IPS-18c (cell line): Measurements from ENCODE around the gene RDH11.
"Not testable (repeated sequence)": the region's sequence is repeated elsewhere in the genome, so short reads cannot be mapped to it uniquely, and the experiment has no call there.

Source experiments
- H3K4me3 ChIP-seq: 2 replicates; pipeline ENCODE4 v1.7.0; 2013; ENCODE audit warnings: low read depth, mild to moderate bottlenecking, low read length, moderate library complexity; ENCODE audit not compliant: insufficient read depth
- H3K9me3 ChIP-seq: one replicate; pipeline ENCODE4 v1.6.1; 2013; ENCODE audit warnings: mild to moderate bottlenecking, low read length, moderate library complexity; ENCODE audit not compliant: control insufficient read depth, insufficient read depth

The RDH11 gene, protein sequence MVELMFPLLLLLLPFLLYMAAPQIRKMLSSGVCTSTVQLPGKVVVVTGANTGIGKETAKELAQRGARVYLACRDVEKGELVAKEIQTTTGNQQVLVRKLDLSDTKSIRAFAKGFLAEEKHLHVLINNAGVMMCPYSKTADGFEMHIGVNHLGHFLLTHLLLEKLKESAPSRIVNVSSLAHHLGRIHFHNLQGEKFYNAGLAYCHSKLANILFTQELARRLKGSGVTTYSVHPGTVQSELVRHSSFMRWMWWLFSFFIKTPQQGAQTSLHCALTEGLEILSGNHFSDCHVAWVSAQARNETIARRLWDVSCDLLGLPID

DNA sequence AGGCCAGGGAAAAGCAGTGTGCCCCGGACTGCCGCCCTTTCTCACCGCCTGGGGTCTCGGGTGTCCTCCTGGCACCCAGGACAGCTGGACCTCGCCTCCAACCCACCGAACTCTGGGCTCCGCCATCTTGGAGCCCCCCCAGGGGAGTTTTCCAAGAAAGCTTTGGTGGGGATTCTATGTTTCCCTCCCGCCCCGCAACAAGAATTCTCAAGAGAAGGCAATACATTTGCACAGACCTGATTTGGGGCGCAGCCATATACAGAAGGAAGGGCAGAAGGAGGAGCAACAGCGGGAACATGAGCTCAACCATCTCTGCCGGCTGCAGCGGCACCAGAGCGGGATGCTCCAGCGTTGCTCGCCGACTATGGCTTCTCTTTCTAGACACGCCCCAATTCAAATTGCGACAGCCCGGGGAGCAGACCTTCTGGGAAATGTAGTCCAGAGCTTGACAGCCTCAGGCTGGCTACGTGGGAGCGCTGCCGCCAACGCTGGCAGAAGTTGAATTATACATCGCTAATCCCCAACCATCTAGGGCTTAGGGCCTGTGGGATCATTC lies at the start of gene RDH11:
RDH11 (minus strand) TSS at position 371 of the 556 bp plus-strand sequence; CDS start at position 310, 61 bp downstream.
- H3K4me3 ChIP-seq, result peak within 1 kb of the TSS; percentile 100
- H3K9me3 ChIP-seq, result peaks cover 6% of the 10 kb centered on the region

DNA sequence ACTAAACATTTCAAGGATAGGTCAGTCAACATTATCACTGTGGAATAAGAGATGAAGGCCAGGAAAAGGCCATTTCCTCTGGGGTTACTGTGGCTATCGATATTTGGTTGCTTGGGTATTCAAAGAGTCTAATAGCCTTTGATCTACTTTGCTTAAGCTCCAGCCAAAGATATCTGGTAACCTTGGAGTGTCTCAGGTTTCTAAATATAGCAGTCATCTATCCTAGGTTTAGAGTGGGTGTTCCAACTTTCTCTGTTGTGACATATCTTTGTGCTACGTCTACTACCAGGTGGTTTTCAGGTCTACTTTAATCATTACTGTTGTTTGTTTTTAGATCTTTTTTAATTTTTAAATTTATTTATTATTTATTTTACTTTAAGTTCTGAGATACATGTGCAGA lies 48.5 kb upstream of the RDH11 start:
- no peak overlapping the region for H3K4me3 ChIP-seq
- H3K9me3 ChIP-seq, result peaks cover 4% of the 10 kb centered on the region

DNA sequence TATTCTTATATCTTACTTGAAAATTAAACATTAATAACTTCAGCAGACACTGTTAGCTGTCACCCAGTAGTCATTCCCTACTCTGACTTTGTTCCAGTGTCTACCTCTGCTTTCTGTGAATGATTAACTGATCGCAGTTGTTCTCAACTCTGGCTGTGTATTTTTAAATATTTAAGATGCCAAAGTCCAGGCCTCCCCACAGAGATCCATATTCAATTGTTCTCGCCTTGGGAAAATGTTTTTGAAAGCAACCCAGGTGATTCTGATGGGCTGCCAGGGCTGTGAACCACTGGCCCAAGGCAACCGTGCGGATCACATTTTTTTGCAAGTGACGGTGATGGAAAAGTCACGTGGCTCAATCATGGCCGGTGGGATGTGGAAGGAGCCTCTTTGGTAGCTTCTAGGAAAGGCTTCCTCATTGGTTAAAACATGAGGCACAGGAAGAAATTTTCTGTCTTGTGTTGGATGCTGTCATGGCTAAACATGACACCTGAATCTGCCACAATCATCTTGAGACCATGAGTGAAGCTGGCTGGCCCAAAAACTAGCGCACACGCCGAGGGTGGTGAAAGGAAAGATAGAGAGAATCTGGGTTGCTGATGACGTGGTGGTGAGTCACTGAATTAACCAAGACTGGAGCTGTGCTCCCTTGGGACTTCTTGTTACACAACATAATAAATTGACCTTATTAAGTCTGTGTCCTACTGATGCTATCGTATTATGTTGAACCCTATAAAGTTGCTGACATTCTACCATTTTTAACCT lies 43.4 kb upstream of the RDH11 start:
- no peak overlapping the region for H3K4me3 ChIP-seq
- no peaks in the 10 kb centered on the region for H3K9me3 ChIP-seq

DNA sequence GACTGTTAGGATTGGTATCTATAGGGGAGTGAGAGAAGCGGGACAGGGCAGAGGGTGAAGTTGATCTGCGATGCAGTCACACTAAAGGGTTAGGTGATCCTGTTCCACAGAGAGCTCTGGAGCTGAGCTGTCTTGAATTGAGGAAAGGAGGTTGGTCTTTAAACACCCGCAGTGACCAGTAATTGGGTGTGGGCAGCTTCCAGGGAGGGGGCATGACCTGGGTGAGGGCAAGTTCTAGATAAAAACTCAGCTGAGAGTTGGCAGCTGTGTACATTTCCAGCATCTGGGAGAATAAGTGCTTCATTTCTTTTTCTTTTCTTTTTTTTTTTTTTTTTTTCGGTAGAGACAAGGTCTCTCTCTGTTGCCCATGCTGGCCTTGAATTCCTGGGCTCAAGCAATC lies 41.2 kb upstream of the RDH11 start:
- H3K4me3 ChIP-seq, result no peak overlapping the region
- H3K9me3 ChIP-seq, result no peaks in the 10 kb centered on the region

DNA sequence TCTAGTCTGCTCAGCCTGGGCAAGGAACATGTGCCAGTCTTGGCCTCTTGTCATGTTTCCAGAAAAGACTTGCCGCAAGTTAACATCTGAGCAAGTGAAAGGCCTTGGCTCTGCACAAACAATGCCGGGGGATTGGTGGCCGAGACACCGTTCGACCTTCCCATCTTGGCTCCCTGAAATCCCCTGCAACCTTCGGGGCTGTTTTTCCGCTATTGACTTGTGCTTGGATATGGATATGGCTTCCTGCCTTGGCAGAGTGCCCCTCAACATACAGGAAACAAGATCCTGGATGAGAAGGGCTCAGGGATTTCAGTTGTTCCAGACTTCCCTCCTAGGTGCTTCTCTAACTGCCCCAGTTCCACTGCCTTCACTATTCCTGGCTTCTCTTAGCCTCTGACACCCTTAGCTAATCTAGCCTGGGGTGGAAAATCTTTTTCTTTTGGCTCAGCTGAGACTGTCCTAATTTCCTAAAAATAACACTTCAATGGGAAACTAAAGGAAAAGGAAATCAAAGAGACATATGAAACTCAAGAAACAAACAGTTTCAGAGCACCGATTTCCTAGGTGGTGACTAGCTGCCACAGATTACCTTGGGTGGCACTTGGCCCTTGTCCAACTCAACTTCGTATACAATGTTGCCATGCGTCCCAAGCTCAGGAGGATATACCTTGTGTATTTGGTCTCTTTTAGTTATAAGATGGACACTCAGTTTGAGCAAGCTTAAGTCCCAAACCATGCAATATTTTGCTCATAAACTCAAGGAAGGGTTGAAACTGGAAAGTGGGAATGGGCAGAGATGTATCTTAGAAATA lies 40.0 kb upstream of the RDH11 start:
- no peaks in the 10 kb centered on the region for H3K9me3 ChIP-seq
- no peak overlapping the region for H3K4me3 ChIP-seq

DNA sequence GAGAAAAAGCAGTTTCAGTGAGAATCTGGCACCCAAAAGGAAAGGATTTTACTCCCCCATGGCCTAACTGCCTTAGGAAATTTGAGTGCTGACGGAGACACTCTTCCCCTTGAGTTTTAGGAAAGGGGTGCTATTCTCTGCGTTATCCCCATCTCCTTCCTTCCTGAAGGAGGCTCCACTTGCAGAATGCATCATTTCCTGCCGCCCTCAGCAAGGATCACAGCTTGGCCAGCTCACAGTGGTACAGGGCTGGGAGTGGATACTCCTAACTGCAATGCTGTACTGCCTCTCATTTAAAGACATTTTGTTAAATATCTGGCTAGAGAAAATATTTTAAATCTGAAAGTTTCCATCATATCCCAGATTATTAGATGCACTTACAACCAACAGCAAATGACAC lies 39.1 kb upstream of the RDH11 start:
- Histone ChIP-seq H3K9me3 (no peaks in the 10 kb centered on the region), H3K4me3 (no peak overlapping the region)

DNA sequence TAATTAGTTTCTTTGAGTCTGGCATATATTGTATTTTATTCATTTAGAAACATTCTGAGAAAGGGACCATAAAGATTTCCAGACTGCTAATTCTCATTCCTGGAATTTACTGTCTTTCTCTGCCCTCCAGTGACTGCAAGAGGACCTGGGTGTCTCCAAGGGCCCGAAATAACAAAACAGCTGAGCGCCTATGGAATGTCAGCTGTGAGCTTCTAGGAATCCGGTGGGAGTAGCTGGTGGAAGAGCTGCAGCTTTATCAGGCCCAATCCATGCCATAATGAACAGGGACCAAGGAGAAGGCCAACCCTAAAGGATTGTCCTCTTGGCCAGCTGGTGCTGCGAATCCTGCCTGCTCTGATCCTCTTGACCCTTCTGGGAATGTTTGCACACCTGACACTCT lies 38.1 kb upstream of the RDH11 start:
- Histone ChIP-seq H3K4me3 (no peak overlapping the region), H3K9me3 (no peaks in the 10 kb centered on the region)

DNA sequence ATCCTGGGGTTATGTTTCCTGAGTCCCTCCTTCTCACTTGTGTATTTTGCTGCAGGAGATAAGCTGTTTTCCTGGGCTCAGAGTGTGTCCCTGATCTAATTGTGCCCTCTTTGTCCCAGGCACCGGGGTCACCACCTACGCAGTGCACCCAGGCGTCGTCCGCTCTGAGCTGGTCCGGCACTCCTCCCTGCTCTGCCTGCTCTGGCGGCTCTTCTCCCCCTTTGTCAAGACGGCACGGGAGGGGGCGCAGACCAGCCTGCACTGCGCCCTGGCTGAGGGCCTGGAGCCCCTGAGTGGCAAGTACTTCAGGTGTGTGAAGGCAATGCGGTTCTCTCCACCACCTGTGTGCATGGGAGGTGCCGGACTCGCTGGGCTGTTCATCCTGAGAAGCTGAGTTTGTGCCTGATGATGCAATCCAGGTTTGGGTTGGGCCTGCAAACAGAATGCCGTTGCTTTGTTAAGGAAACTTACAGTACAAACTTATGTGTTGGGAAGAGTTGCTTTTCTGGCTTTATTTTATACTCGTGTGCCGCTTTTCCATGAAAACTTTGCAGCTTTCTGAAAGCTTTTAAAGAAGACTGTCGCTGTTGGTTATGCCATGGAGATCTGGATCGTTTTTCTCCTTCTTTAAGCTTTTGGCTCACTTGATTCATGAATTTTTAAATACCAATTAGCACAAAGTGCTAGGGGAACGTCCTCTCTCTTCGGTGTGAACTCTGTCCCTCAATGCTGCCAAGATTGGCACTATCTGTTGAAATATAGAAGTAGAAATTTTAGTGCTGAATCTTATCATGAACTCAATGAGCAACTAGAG lies 33.7 kb upstream of the RDH11 start:
- Histone ChIP-seq H3K9me3 (no peaks in the 10 kb centered on the region), H3K4me3 (peak overlapping the region; percentile 5; the same call in 1 of the 2 replicates)

DNA sequence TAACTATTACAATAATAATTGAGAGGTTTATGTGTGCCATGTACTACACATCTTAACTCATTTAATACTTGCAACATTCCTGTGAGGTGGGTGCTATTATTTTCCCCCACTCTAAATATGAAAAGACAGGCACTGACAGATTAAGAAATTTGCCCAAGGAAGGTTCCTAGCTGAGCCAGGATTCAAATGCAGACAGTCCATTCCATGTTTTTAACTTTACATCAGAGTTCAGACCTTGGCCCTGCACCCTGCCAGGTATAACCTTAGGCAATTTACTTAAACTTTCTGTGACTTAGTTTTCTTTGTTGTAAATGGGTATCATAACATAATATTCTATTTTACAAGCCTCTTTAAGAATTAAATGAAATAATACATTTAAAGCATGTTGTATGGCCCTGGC lies 32.7 kb upstream of the RDH11 start:
- Histone ChIP-seq H3K4me3 (no peak overlapping the region), H3K9me3 (no peaks in the 10 kb centered on the region)

DNA sequence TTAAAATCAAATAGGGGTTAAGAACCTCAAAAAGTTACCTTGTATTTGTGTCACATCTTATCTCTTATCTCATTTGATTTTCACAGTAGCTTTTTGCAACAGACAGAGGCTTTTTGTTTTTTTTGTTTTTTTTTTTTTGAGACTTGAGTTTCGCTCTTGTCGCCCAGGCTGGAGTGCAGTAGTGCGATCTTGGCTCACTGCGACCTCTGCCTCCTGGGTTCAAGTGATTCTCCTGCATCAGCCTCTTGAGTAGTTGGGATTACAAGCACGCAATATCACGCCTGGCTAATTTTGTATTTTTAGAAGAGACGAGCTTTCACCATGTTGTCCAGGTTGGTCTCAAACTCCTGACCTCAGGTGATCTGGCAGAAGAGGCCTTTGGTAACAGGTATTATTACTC lies 31.8 kb upstream of the RDH11 start:
- H3K9me3 ChIP-seq, result no peaks in the 10 kb centered on the region
- H3K4me3 ChIP-seq, result no peak overlapping the region

DNA sequence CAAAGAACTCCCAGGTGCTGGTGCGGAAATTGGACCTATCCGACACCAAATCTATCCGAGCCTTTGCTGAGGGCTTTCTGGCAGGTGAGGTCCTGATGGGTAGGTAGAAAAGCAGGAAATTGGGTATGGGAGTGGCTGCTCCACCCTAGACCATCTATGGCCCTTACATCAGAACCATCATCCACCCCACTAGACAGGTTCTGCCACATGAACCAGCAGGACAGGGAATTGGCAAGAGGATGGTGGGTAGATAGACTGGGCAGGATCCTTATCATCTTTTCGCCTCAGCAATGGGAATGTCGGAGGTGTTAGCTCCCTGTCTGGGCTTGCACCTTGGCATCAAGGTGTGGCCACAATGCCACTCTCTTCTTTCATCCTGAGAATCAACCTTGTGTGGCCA lies 29.6 kb upstream of the RDH11 start:
- Histone ChIP-seq H3K9me3 (no peaks in the 10 kb centered on the region), H3K4me3 (no peak overlapping the region)

DNA sequence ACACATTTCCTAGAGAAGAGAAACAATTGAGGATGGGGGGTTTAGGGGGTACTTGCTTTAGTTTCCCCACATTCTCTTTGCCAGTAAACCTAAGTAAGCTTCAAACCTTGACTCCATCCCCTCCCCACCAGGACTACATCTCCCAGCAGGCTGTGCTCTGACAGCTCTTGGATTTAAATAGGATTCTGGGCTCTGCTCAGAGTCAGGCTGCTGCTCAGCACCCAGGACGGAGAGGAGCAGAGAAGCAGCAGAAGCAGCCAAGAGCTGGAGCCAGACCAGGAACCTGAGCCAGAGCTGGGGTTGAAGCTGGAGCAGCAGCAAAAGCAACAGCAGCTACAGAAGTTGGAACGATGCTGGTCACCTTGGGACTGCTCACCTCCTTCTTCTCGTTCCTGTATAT lies 26.7 kb upstream of the RDH11 start:
- Histone ChIP-seq H3K9me3 (no peaks in the 10 kb centered on the region), H3K4me3 (no peak overlapping the region)

DNA sequence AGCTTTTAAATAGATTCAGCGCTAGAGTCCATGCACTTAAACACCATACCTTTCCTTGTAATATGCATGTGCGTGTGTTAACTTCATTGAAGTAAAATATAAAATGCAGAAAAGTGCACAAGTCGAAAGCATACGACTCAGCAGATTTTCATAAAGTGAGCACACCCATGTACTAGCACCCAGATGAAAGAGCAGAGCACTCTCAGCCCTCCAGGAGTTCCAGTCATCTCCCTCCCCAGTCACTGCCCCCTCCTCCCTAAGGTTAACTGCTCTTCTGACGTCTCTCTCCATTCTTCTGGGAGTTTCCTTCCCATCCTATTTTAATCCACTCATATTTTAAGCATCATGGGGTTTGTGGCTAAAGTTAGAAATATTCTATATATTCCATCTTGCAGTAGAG lies 26.3 kb upstream of the RDH11 start:
- Histone ChIP-seq H3K4me3 (no peak overlapping the region), H3K9me3 (no peaks in the 10 kb centered on the region)

DNA sequence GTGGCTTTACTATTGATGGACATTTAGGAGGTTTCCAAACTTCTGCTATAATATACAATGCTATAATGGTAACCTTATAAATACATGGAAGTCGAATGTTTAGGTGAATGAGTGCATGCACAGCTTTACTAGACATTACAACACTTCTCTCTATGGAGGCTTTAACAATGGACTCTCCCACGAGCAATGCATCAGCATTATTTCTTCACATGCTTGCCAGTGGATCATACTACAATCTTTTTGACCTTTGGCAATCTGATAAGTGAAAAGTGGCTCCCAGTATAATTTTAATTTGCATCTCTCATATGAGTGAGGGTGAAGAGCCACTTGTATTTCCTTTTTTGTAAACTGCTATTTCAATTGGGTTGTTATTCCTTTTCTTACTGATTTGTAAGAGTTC lies 24.3 kb upstream of the RDH11 start:
- H3K9me3 ChIP-seq, result no peaks in the 10 kb centered on the region
- H3K4me3 ChIP-seq, result no peak overlapping the region

DNA sequence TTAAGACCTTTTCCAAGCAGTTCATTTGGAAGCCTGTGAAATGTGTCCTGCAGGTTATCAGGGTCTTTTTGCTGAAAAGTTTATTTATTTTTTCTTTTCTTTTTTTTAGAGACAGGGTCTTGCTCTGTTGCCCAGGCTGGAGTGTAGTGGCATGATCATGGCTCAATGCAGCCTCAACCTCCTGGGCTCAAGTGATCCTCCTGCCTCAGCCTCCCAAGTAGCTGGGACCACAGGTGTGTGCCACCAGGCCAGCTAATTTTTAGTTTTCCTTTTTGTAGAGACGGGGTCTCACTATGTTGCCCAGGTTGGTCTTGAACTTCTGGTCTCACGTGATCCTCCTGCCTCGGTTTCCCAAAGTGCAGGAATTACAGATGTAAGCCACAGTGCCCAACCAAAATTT lies 23.8 kb upstream of the RDH11 start:
- not testable (repeated sequence) for H3K4me3 ChIP-seq, H3K9me3 ChIP-seq

DNA sequence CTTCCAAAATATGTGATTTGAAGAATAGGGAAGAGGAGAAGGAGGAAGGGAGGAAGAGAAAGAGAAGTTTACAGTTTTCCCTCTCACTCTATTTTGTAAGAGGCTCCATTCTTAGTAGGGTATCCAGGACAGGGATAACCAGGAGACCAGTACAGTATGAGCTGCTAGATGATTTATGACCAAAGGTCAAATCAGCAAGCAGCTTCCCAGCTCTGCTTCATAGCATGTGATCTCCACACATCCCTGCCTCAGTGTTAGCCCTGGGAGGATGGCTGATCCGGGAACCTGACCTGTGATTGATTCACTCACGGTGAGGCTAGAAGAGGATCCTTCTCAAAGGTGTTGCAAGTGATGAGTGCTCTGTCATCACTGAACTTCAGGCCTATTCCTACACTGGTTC lies 22.7 kb upstream of the RDH11 start:
- Histone ChIP-seq H3K4me3 (no peak overlapping the region), H3K9me3 (no peaks in the 10 kb centered on the region)

DNA sequence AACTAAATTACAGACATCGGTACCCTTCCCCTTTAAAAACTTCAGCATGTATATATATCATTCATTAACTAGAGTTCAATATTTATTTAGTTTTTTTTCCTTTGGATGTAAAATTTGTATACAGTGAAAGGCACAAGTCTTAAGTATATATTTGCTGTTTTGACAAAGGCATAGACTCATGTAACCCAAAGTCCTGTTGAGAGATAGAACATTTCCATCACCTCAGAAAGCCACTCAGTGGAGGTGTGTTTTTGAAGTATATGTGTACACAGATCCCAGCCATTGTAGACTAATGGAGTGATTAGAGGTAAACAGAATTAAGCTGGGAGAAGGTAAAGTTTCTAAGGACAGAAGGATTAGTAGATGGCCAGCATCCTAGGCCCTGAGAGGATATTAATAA lies 21.5 kb upstream of the RDH11 start:
- H3K9me3 ChIP-seq, result no peaks in the 10 kb centered on the region

More for the DNA sequence above, 21.5 kb upstream of the RDH11 start:
- H3K4me3 ChIP-seq, result no peak overlapping the region
